Muscle layer of duodenum (tissue), 2 donors: ENCODE results near the gene SATL1.
"Not testable (repeated sequence)": the region's sequence is repeated elsewhere in the genome, so short reads cannot be mapped to it uniquely, and the experiment has no call there.

ENCODE experiments used
- H3K27ac ChIP-seq: one replicate; pipeline ENCODE4 v1.7.0; 2013; ENCODE audit warnings: mild to moderate bottlenecking, low read length
- H3K27me3 ChIP-seq: one replicate; pipeline ENCODE4 v1.7.0; 2013; ENCODE audit warnings: low read depth, mild to moderate bottlenecking, control low read depth, low read length
- H3K36me3 ChIP-seq, 2 donors: one replicate each; pipeline ENCODE4 v1.7.0; 2013; ENCODE audit warnings: low read length in 2 of 2, control low read depth in 1 of 2, mild to moderate bottlenecking in 1 of 2; ENCODE audit not compliant: insufficient read depth in 2 of 2, control insufficient read depth in 1 of 2
- H3K4me1 ChIP-seq, 2 donors: one replicate each; pipeline ENCODE4 v1.7.0; 2013; ENCODE audit warnings: low read length in 2 of 2, mild to moderate bottlenecking in 2 of 2, control low read depth in 1 of 2, moderate library complexity in 1 of 2; ENCODE audit not compliant: insufficient read depth in 2 of 2, control insufficient read depth in 1 of 2
- H3K4me3 ChIP-seq, 2 donors: one replicate each; pipeline ENCODE4 v1.7.0; 2013; ENCODE audit warnings: low read length in 2 of 2, low read depth in 1 of 2, mild to moderate bottlenecking in 1 of 2
- H3K9me3 ChIP-seq, 2 donors: one replicate each; pipeline ENCODE4 v1.7.0; 2013; ENCODE audit warnings: low read length in 2 of 2, control low read depth in 1 of 2, mild to moderate bottlenecking in 1 of 2; ENCODE audit not compliant: control insufficient read depth in 1 of 2
- donor health status: healthy.

The SATL1 gene, protein sequence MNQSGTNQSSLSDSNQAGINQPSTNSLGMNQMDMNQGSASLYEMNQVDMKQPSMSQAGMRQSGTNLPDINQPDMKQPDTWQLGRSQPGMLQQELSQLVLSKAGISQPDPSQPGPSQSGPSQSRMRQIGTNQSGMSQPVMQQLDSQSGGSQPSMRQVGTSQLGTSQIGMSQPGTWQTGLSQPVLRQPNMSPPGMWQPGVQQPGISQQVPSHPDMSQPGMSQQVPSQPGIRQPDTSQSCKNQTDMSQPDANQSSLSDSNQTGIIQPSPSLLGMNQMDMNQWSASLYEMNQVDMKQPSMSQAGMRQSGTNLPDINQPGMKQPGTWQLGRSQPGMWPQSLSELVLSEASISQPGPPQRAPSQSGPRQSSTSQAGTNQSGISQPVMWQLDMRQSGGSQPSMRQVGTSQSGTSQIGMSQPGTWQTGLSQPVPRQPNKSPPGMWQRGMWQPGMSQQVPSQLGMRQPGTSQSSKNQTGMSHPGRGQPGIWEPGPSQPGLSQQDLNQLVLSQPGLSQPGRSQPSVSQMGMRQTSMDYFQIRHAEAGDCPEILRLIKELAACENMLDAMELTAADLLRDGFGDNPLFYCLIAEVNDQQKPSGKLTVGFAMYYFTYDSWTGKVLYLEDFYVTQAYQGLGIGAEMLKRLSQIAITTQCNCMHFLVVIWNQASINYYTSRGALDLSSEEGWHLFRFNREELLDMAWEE

DNA sequence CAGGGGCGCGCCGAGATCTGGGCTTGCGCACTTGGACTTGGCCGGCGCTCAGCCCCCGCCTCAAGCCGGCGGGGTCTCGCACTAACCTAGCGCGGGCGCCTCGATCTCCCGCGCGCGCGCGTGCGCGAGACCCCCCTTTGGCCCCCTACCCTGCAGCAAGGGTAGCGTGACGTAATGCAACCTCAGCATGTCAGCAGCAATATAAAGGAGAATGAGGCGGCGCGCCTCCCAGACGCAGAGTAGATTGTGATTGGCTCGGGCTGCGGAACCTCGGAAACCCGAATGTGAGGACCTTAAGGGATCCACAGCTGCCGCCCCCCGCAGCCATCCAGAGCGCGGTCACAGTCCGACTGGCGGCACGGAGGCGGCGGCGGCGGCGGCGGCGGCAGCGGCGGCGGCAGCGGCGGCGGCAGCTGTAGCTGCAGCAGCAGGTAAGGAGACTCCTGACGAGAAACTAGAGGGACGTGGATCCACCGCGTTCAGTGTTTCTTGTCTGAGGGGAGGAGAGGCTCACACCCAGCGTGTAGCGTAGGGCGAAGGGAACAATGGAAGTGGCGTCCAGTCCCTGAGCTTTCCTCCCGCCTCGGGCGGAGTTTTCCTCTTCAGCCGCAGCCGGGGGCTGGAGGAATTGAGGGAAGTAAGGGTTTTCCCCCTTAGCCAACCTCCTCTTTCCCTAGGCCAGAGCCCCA is at the start of gene SATL1, which contains the start of gene ZNF711:
SATL1 (minus strand) TSS at position 19 of the 689 bp plus-strand sequence. CDS start 134,811 bp downstream, outside the sequence.
ZNF711 (plus strand) TSS at position 231 of the 689 bp plus-strand sequence. CDS start 3,582 bp downstream, outside the sequence.
- no peaks in the 10 kb centered on the region for H3K27me3 ChIP-seq
- H3K9me3 ChIP-seq: no peaks in the 10 kb centered on the region
- H3K27ac ChIP-seq: no peak within 1 kb of the TSS
- H3K36me3 ChIP-seq: no peaks in the 10 kb centered on the region
- peaks cover 0 to 3% of the 10 kb centered on the region in 2 donors for H3K4me1 ChIP-seq
- peak within 1 kb of the TSS; percentile 74 to 76 for H3K4me3 ChIP-seq

DNA sequence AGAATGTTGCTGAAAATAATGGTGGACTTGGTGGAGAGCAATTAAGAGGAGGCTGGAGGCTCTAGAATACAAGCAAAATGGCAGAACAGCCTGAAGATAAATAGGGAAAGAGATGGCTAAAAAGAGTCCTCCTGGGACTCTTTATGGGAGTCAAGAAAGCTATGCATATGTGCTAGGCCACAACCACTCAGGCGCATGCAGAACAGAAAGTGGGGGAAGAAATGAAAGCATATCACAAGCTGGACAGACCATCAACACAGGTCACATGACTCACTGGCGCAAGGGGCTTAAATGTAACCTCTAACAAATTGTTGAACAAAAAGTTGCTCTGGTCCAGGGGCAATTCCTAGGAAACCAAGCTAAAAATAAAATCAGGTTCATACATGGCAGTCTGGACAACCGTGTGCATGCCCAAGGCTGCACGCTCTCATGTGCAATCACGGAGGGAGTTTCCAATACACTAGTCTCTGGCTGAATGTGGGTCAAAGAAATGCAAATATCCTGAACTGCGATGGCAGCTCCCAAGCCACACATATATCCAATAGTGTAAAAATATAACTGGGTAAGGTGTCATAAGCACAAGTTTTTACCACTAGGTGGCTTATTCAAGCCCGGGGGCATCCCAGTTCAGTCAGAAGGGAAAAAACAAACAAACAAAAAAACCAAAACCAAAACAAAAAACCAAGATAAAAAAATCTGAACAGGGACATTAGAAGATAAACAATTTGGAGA is 45.6 kb upstream of the SATL1 start:
- Histone ChIP-seq H3K9me3 (peaks cover 0 to 2% of the 10 kb centered on the region in 2 donors), H3K36me3 (no peaks in the 10 kb centered on the region), H3K27me3 (no peaks in the 10 kb centered on the region), H3K27ac (no peak overlapping the region), H3K4me1 (no peaks in the 10 kb centered on the region), H3K4me3 (no peak overlapping the region)

DNA sequence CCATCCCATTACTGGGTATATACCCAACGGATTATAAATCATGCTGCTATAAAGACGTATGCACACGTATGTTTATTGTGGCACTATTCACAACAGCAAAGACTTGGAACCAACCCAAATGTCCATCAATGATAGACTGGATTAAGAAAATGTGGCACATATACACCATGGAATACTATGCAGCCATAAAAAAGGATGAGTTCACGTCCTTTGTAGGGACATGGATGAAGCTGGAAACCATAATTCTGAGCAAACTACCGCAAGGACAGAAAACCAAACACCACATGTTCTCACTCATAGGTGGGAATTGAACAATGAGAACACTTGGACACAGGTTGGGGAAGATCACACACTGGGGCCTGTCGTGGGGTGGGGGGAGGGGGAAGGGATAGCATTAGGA is 41.7 kb upstream of the SATL1 start:
- H3K27me3 ChIP-seq, H3K4me1 ChIP-seq, H3K36me3 ChIP-seq, H3K9me3 ChIP-seq, H3K27ac ChIP-seq, H3K4me3 ChIP-seq: not testable (repeated sequence)

DNA sequence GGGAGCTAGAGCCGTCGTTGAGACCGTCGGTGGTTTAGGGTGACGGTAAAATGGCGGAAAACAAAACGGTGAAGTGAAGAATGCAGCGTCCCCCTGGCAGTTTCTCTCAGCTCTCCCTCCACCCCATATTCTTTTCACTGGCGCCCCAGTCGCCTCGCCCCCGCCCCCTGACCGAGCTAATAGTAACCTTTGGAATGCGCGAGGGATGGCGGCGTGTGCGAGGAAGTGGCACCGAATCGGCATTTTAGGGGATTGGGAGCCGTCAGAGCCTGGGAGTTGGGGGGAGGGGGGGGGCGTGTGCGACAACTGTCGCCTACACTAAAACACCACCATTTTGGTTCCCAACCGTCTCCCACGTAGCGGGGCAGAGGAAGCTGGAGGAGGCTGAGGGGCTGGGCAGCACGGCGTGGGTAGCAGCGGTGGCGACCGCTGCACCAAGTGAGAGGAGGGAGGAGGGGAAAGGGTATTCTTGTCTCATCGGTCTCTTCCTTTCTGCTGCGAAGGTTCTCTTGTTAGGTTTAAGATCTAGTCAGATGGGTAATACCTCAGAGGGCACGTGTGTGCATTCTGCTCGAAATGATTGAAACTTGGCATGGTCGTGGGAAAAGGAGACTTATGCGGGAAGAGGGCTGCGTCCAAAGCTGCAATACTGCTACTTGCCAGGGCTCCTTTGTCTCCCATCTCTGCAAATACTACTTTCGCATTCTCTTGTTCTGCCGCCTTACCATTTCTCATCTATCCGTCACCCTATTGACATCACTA is 1.1 kb upstream of the SATL1 start:
- no peak overlapping the region for H3K27ac ChIP-seq
- peaks cover 0 to 3% of the 10 kb centered on the region in 2 donors for H3K4me1 ChIP-seq
- no peaks in the 10 kb centered on the region for H3K27me3 ChIP-seq
- H3K9me3 ChIP-seq: no peaks in the 10 kb centered on the region
- peak overlapping the region; percentile 74 to 76 for H3K4me3 ChIP-seq
- H3K36me3 ChIP-seq: no peaks in the 10 kb centered on the region

DNA sequence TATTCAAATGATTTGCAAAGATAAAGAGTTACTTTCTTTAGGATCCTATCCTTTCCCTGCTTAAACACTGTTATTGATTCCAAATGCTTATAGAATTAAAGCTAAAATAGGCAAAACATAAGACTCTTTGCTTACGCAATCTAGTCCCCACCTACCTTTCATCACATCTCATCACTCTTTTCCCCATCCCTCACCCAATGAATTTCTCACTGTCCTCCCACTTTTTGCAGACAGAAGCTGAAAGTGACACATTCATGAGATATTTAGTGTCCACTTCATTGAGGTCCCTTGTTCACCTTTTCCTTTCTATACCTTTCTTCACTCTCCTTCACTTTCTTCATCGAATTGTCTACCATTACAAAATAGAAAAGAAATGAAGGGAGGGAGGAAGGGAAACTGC is 424 bp downstream of the SATL1 start:
- H3K27ac ChIP-seq: no peak overlapping the region
- H3K4me3 ChIP-seq: peak overlapping the region in 1 of 2 donors; percentile 76
- H3K36me3 ChIP-seq: no peaks in the 10 kb centered on the region
- no peaks in the 10 kb centered on the region for H3K9me3 ChIP-seq
- H3K4me1 ChIP-seq: peaks cover 0 to 3% of the 10 kb centered on the region in 2 donors
- no peaks in the 10 kb centered on the region for H3K27me3 ChIP-seq

DNA sequence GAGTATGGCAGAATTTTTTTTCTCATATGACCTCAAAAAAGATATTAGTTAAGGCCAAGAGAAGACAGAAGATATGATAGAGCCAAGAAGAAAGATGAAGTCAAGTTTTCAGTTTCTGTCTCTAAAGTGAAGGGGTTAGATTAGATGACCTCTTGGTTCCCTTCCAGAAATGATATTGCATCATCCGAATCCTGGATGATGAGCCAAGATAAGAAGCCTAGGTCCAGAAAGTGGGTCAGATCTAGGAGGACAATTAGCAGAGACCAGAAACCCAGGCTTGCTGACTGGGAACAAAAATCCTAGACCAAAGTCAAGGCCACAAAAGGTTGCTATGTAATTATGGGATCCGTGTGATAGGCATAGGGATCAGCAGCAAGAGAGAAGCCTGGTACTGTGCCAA is 20.2 kb downstream of the SATL1 start:
- Histone ChIP-seq H3K4me1 (no peaks in the 10 kb centered on the region), H3K36me3 (no peaks in the 10 kb centered on the region), H3K27ac (no peak overlapping the region), H3K4me3 (no peak overlapping the region), H3K9me3 (no peaks in the 10 kb centered on the region), H3K27me3 (no peaks in the 10 kb centered on the region)

DNA sequence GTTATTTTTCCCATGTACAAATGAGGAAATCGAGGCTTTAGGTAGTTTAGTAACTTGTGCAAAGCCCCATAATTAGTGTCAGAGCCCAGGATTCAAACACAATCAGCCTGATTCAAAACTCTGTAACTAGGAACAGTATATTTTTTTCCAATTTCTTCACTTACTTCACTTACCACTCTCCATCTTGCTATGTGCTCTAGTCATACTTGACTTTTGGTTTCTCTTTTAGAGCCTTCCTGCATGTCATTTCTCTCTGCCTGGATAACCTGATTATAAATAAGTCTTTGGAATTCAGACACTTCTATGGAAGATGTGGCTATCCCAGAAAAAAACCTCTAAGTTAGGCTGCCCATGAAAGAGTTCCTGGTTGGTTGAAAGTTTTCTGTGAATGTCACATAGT is 22.2 kb downstream of the SATL1 start:
- Histone ChIP-seq H3K9me3 (no peaks in the 10 kb centered on the region), H3K4me3 (no peak overlapping the region), H3K27ac (no peak overlapping the region), H3K4me1 (no peaks in the 10 kb centered on the region), H3K36me3 (no peaks in the 10 kb centered on the region), H3K27me3 (no peaks in the 10 kb centered on the region)

DNA sequence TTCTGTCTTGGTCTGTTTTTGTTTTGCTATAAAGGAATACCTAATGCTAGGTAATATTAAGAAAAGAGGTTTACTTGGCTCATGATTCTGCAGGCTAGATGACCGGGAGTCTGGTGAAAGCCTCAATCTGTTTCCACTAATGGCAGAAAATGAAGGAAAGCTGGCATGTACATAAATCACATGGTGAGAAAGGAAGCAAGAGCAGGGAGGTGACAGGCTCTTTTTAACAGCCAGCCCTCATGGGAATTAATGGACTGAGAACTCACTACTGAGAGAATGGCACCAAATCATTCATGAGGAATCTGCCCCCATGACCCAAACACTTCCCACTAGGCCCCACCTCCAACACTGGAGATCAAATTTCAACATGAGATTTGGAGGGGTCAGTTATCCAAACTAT is 27.6 kb downstream of the SATL1 start:
- Histone ChIP-seq H3K36me3 (no peaks in the 10 kb centered on the region), H3K27ac (no peak overlapping the region), H3K27me3 (no peaks in the 10 kb centered on the region), H3K4me3 (no peak overlapping the region), H3K4me1 (no peaks in the 10 kb centered on the region), H3K9me3 (no peaks in the 10 kb centered on the region)

DNA sequence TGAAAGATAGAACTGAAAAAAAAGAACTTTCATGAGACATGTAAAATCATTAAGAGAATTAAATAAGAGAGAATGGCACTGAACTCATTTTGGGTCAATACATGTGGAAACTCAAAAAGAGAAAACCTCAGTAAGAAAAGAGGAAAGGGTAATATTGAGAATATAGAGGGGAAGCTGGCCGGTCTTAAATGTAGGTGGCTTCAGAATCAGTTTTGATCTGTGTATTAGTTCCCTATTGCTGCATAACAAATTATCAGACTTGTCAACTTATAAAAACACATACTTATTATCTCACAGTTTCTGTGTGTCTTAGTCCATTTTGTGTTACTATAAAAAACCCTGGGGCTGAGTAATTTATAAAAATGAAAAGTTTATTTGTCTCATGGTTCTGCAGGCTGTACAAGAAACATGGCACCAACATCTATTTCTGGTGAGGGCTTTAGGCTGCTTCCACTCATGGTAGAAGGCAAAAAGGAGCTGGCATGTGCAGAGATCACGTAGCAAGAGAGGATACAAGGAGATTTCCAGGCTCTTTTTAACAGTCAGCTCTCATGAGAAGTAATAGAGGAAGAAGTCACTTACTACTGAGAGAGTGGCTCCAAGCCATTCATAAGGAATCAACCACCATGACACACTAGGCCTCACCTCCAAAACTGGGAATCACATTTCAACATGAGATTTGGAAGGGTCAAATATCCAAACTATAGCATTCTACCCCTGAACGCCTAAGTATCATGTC is 29.6 kb downstream of the SATL1 start:
- no peaks in the 10 kb centered on the region for H3K9me3 ChIP-seq
- no peaks in the 10 kb centered on the region for H3K27me3 ChIP-seq
- H3K27ac ChIP-seq: no peak overlapping the region
- no peaks in the 10 kb centered on the region for H3K4me1 ChIP-seq
- H3K36me3 ChIP-seq: no peaks in the 10 kb centered on the region
- no peak overlapping the region for H3K4me3 ChIP-seq

DNA sequence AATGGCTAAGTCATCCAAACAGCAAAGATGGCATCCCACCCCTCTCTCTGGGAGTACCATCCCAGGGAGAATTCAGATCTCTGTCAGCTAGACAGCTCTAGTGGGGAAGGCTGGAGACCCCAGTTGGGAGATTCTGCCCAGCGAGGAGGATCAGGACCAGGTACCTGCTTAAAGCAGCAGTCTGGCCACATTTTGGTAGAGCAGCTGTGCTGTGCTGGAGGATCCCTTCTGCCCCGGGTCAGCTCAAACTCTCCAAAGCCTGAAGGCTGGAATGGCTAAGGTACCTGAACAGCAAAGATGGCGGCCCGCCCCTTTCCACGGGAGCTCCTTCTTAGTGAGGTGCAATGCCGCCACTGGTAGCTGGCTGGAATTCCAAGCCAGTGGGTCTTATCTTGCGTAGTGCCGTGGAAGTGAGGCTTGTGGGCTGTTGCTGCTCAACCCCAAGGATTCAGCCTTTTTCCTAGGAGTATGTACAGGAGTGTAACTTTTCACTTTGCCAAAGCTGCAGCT is 40.1 kb downstream of the SATL1 start:
- H3K36me3 ChIP-seq: no peaks in the 10 kb centered on the region
- H3K4me3 ChIP-seq: no peak overlapping the region
- H3K9me3 ChIP-seq: no peaks in the 10 kb centered on the region
- H3K27me3 ChIP-seq: no peaks in the 10 kb centered on the region
- no peak overlapping the region for H3K27ac ChIP-seq
- H3K4me1 ChIP-seq: no peaks in the 10 kb centered on the region
